NCI-H2196 (cell line): ENCODE measurements around the gene CHID1.

Experiments used
- DNase-seq: peaks from one replicate; lab custom pipeline; 2025; ENCODE audit not compliant: unreplicated experiment; lab: John Stamatoyannopoulos, UW

The CHID1 gene

GRCh38 chr11:933142-933851, 22.7 kb upstream of the CHID1 start:
- DNase-seq, result no peak

- DNase-seq, result no peak
Measured at GRCh38 chr11:932435-932834, 21.8 kb upstream of the CHID1 start.

GRCh38 chr11:931385-931784, 20.8 kb upstream of the CHID1 start:
- DNase-seq, result no peak

- DNase-seq, result no peak
Measured at GRCh38 chr11:929405-929804, 18.8 kb upstream of the CHID1 start.

GRCh38 chr11:928786-929185, 18.2 kb upstream of the CHID1 start:
- no peak for DNase-seq

DNA sequence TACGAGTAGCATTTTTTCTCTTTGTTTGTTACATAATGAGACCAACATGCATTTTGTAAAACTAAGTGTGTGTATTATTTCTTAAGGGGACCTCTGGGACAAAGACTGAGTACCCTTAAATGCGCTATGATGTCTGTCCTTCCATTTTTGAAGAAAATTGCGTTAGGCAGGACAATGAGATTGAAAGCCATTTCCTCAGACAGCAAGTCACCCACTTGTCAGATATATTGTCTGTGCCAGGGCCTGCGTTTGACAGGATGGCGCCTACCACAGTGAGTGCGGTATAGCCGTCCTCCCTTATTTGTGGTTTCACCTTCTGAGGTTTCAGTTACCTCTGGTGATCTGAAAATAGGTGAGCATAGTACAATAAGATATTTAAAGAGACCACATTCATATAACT, 17.3 kb upstream of the CHID1 start:
- no peak for DNase-seq

GRCh38 chr11:926341-926916, 15.8 kb upstream of the CHID1 start:
- DNase-seq, result no peak

GRCh38 chr11:925496-926301, 15.1 kb upstream of the CHID1 start, which contains the start of gene AP2A2:
Gene AP2A2 (plus strand): TSS chr11:925870. CDS start chr11:926022, 152 bp downstream.
- peak; percentile 94 for DNase-seq

DNA sequence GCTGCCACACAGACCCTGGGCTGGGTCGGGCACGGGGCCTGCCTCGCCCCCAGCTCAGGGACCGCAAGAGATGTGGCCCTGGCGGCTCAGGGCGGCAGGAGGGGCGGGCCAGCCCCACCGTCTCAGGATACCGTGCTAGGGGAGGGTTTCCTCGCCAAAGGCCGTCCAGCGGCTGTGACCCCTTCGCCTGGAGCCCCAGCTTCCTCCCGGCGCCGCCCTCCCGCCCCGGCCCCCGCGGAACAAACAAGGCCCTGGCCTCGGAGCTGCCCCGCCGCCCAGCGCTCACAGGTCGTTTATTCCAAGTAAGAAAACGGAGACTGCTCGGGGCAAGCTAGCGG, 14.5 kb upstream of the CHID1 start:
- no peak for DNase-seq

- no peak for DNase-seq
Measured at GRCh38 chr11:924406-925157, 14.0 kb upstream of the CHID1 start.

GRCh38 chr11:923691-924405, 13.2 kb upstream of the CHID1 start:
- DNase-seq, result no peak

- no peak for DNase-seq
Measured at GRCh38 chr11:921921-922678, 11.5 kb upstream of the CHID1 start.

DNA sequence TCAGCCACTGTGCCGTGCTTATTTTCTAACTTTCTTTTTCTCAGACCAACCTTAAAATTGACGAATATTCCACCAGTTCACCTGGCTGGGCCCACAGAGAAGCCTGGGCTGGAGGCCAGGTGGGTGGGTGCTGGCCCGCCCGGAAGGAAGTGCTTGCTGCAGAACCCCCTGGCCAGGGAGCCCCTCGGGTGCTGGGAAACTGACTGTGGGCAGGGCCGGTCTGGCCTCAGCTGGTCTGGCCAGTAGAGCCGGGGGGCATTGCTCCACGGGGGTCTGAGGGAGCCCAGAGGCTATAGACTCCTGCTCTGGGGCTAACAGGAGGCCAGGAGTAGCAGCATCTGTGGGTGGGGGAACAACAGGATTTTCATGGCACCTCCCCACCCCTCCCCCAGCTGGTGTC, 6.8 kb upstream of the CHID1 start:
- no peak for DNase-seq

DNA sequence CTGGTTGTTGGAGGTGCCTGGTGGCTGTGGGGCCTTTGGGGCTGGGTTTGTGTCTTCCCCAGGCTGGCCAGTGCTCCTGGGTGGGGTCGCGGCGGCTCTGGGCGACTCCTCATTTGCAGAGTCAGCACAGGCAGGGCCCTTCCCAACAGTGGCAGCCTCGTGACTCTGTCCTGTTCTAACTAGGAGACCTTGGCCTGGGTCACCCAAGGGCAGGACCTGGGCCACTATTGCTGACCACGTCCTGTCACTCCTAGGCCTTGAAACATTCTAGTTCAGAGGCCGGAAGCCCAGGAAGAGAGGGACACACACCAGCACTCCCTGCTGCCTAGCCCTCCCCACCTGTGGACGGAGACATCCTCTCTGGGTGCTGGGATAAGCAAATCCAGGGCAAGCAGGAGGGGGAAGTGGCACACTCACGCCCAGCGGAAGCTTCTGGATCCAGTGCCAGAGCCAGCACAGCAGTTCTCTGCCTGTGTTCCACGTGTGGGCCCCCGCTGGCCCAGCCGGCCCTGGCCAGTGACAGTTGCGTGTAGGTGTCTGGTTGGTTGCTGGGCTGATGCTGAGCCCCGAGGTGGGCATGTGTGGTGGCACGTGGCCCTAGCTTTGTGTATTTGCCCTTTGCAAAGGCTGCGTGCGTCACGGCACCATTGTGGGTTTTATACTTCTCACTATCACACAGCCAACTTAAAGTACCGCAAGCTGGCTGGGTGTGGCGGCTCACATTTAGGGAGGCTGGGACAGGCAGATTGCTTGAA, 4.3 kb upstream of the CHID1 start:
- no peak for DNase-seq

DNA sequence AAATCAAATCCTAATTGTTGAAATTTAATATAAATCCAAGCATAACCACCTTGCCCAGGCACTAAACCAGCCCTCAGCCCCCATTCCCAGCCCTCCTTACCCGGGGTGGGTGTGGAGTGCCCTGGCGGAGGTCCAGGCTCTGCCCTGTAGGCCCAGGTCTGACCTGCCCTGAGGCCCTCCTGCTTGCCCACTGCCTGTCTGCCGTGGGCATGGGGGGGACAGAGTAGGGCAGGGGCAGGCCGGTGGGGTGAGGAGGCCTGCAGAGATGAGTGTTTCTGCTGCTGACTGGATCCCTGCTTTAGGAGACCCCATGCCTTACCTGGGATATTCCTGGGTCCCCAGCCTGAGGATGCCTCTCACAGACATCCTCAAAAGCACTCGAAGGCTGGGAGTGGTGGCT, 3.6 kb upstream of the CHID1 start:
- no peak for DNase-seq

DNA sequence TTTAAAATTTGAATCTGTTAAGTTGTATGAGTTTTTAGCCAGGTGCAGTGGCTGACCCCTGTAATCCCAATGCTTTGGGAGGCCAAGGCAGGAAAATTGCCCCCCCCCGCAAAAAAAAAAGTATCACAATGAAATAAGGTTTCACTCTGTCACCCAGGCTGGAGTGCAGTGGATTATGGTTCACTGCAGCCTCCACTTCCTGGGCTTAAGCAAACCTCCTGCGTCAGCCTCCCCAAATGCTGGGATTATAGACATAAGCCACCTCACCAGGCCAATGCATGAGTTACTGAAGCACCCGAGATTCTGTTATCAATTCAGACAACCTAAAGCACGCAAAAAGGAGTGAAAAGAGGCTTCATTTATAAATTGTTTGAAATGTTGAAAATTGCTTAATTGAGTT, 2.4 kb upstream of the CHID1 start:
- no peak for DNase-seq

GRCh38 chr11:912266-912665, 1.7 kb upstream of the CHID1 start:
- no peak for DNase-seq

- DNase-seq, result no peak
Measured at GRCh38 chr11:911890-912219, 1.2 kb upstream of the CHID1 start.

GRCh38 chr11:911031-911889, 650 bp upstream of the CHID1 start:
- DNase-seq, result no peak
